ENCODE results near the gene SPZ1. TPM values are rescaled to one million over a fixed set of nuclear protein-coding genes. Genes with fewer than 3 reads are reported as not detected.

SPZ1 gene
- total RNA-seq, 1 experiment from 2014 or later, result not detected

- H3K79me2 ChIP-seq (ENCODE audit: low read length), result no peaks in the 10 kb centered on the region
- no peak overlapping the region for H2AFZ ChIP-seq (ENCODE audit: low read length)
- H3F3A ChIP-seq (ENCODE audit: low read length, unreplicated experiment), result no peaks in the 10 kb centered on the region
- H3K27ac ChIP-seq (ENCODE audit: low read length), result no peak overlapping the region
- no TSS peak for BruUV-seq (replicated peaks)
- ChIA-PET POLR2A (ENCODE audit: unreplicated experiment) (no interaction called here), CTCF (no interaction called here)
- DNase-seq (no peak), ATAC-seq (no peak)
- H3K9me2 ChIP-seq (replicated peaks; ENCODE audit: low read length), result no peaks in the 10 kb centered on the region
- no peak for TF ChIP-seq EZH2phosphoT487 (IDR thresholded peaks at IDR 0.05; ENCODE audit: borderline replicate concordance, low read length)
- no peak for TF ChIP-seq EZH2 (IDR thresholded peaks at IDR 0.05; ENCODE audit: low read length, unreplicated experiment)
- TF ChIP-seq CTCF (conservative IDR thresholded peaks at IDR 0.05; ENCODE audit: low read depth, low read length), result no peak
- H3K27me3 ChIP-seq (ENCODE audit: low read length), result no peaks in the 10 kb centered on the region
- H3K4me1 ChIP-seq (ENCODE audit: insufficient read depth, low read length), result no peaks in the 10 kb centered on the region
- no peak overlapping the region for H3K4me2 ChIP-seq (ENCODE audit: low read length)
- no peak overlapping the region for H3K4me3 ChIP-seq (ENCODE audit: low read length)
- intact Hi-C loops (cut with micrococcal nuclease), result no loop called here
- no peak overlapping the region for H3K9ac ChIP-seq (ENCODE audit: low read length)
- H4K20me1 ChIP-seq (ENCODE audit: low read length), result no peaks in the 10 kb centered on the region
- no peaks in the 10 kb centered on the region for H3K36me3 ChIP-seq (ENCODE audit: low read depth, low read length)
- no peaks in the 10 kb centered on the region for H3K9me3 ChIP-seq (ENCODE audit: low read length)
Measured at GRCh38 chr5:80283360-80283759, 36.4 kb upstream of the SPZ1 start.

- H3K9me3 ChIP-seq (ENCODE audit: low read length), result no peaks in the 10 kb centered on the region
- TF ChIP-seq EZH2 (IDR thresholded peaks at IDR 0.05; ENCODE audit: low read length, unreplicated experiment) (no peak), CTCF (conservative IDR thresholded peaks at IDR 0.05; ENCODE audit: low read depth, low read length) (no peak), EZH2phosphoT487 (IDR thresholded peaks at IDR 0.05; ENCODE audit: borderline replicate concordance, low read length) (no peak)
- H3K27ac ChIP-seq (ENCODE audit: low read length), result no peak overlapping the region
- DNase-seq (no peak), ATAC-seq (no peak)
- no peaks in the 10 kb centered on the region for H3K9me2 ChIP-seq (replicated peaks; ENCODE audit: low read length)
- intact Hi-C loops (cut with micrococcal nuclease), result no loop called here
- no peak overlapping the region for H2AFZ ChIP-seq (ENCODE audit: low read length)
- no peaks in the 10 kb centered on the region for H3K79me2 ChIP-seq (ENCODE audit: low read length)
- no peak overlapping the region for H3K4me2 ChIP-seq (ENCODE audit: low read length)
- ChIA-PET CTCF (no interaction called here), POLR2A (ENCODE audit: unreplicated experiment) (no interaction called here)
- no peak overlapping the region for H3K4me3 ChIP-seq (ENCODE audit: low read length)
- BruUV-seq (replicated peaks), result no TSS peak
- no peak overlapping the region for H3K9ac ChIP-seq (ENCODE audit: low read length)
- no peaks in the 10 kb centered on the region for H3K27me3 ChIP-seq (ENCODE audit: low read length)
- H4K20me1 ChIP-seq (ENCODE audit: low read length), result no peaks in the 10 kb centered on the region
- H3K36me3 ChIP-seq (ENCODE audit: low read depth, low read length), result no peaks in the 10 kb centered on the region
- no peaks in the 10 kb centered on the region for H3F3A ChIP-seq (ENCODE audit: low read length, unreplicated experiment)
- no peaks in the 10 kb centered on the region for H3K4me1 ChIP-seq (ENCODE audit: insufficient read depth, low read length)
Measured at GRCh38 chr5:80284720-80285119, 35.1 kb upstream of the SPZ1 start.

GRCh38 chr5:80288177-80288576, 31.6 kb upstream of the SPZ1 start:
- DNase-seq, result no peak
- Histone ChIP-seq H3K27ac (ENCODE audit: low read length) (no peak overlapping the region), H3K9ac (ENCODE audit: low read length) (no peak overlapping the region), H3K4me3 (ENCODE audit: low read length) (no peak overlapping the region), H3K79me2 (ENCODE audit: low read length) (no peaks in the 10 kb centered on the region), H4K20me1 (ENCODE audit: low read length) (no peaks in the 10 kb centered on the region), H3K4me2 (ENCODE audit: low read length) (no peak overlapping the region), H3K4me1 (ENCODE audit: insufficient read depth, low read length) (no peaks in the 10 kb centered on the region), H3K27me3 (ENCODE audit: low read length) (no peaks in the 10 kb centered on the region), H3K36me3 (ENCODE audit: low read depth, low read length) (no peaks in the 10 kb centered on the region), H3K9me2 (replicated peaks; ENCODE audit: low read length) (no peaks in the 10 kb centered on the region), H3F3A (ENCODE audit: low read length, unreplicated experiment) (no peaks in the 10 kb centered on the region), H2AFZ (ENCODE audit: low read length) (no peak overlapping the region), H3K9me3 (ENCODE audit: low read length) (no peaks in the 10 kb centered on the region)
- CTCF ChIA-PET, result no interaction called here
- intact Hi-C loops (cut with micrococcal nuclease), result no loop called here
- TF ChIP-seq CTCF (conservative IDR thresholded peaks at IDR 0.05; ENCODE audit: low read depth, low read length) (no peak), EZH2phosphoT487 (IDR thresholded peaks at IDR 0.05; ENCODE audit: borderline replicate concordance, low read length) (no peak), EZH2 (IDR thresholded peaks at IDR 0.05; ENCODE audit: low read length, unreplicated experiment) (no peak)
- BruUV-seq (replicated peaks), result no TSS peak
- ATAC-seq, result no peak
- POLR2A ChIA-PET (ENCODE audit: unreplicated experiment), result no interaction called here
